ENCODE measurements around the gene EXOC3. TPM values are rescaled to one million over a fixed set of nuclear protein-coding genes. Genes with fewer than 3 reads are reported as not detected.
"Not testable (repeated sequence)": the region's sequence is repeated elsewhere in the genome, so short reads cannot be mapped to it uniquely, and the experiment has no call there.

Gene EXOC3
- total RNA-seq, 2 donors from 2014 or later = 71.3 to 86.3 TPM

- no peak overlapping the region for H3K27ac Mint-ChIP-seq
- ATAC-seq (no peak), DNase-seq (peak in 1 of 3 donors; percentile 5)
- peaks cover 3% of the 10 kb centered on the region for H3K36me3 Mint-ChIP-seq (ENCODE audit: low read depth)
- H3K4me1 Mint-ChIP-seq = peaks cover 16% of the 10 kb centered on the region
- no peak overlapping the region for H3K4me3 Mint-ChIP-seq
- H3K27me3 Mint-ChIP-seq = no peaks in the 10 kb centered on the region
- H3K9me3 ChIP-seq (ENCODE audit: control insufficient read depth, low read length, poor library complexity, severe bottlenecking) = no peaks in the 10 kb centered on the region
Observed at GRCh38 chr5:464843-465590, 22.0 kb downstream of the EXOC3 start.

- H3K9me3 ChIP-seq (ENCODE audit: control insufficient read depth, low read length, poor library complexity, severe bottlenecking) = no peaks in the 10 kb centered on the region
- Mint-ChIP-seq H3K36me3 (ENCODE audit: low read depth) (no peaks in the 10 kb centered on the region), H3K4me1 (peaks cover 13% of the 10 kb centered on the region), H3K27me3 (no peaks in the 10 kb centered on the region), H3K4me3 (no peak overlapping the region), H3K27ac (no peak overlapping the region)
- DNase-seq = peak in 1 of 3 donors; percentile 6
- ATAC-seq = no peak
Observed at GRCh38 chr5:465591-466403, 22.8 kb downstream of the EXOC3 start.

GRCh38 chr5:466661-467310 is 23.8 kb downstream of the EXOC3 start:
- Mint-ChIP-seq H3K4me3 (peak overlapping the region; percentile 25), H3K27me3 (no peaks in the 10 kb centered on the region), H3K4me1 (peaks cover 15% of the 10 kb centered on the region), H3K36me3 (ENCODE audit: low read depth) (no peaks in the 10 kb centered on the region), H3K27ac (no peak overlapping the region)
- no peaks in the 10 kb centered on the region for H3K9me3 ChIP-seq (ENCODE audit: control insufficient read depth, low read length, poor library complexity, severe bottlenecking)
- ATAC-seq (no peak), DNase-seq (peak in 1 of 3 donors; percentile 8)

DNA sequence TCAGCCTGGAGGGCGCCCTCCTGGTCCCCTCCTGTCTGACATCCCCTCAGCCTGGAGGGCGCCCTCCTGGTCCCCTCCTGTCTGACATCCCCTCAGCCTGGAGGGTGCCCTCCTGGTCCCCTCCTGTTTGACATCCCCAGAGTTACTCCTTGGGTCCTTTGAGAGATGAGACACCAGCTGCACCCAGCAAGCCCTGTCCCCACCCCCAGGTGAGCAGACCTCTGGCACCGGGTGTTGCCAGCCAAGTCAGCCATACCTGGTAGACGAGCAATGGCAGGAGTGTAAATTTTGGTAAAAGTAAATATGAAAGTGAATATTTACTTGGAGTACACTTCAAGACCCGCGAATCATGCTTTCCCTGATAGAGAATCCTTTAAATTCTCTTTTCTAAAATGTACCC is 25.4 kb downstream of the EXOC3 start:
- Mint-ChIP-seq H3K4me3 (no peak overlapping the region), H3K27ac (no peak overlapping the region), H3K27me3 (no peaks in the 10 kb centered on the region), H3K4me1 (peaks cover 17% of the 10 kb centered on the region), H3K36me3 (ENCODE audit: low read depth) (no peaks in the 10 kb centered on the region)
- no peaks in the 10 kb centered on the region for H3K9me3 ChIP-seq (ENCODE audit: control insufficient read depth, low read length, poor library complexity, severe bottlenecking)
- ATAC-seq (no peak), DNase-seq (no peak)

GRCh38 chr5:469752-470483 is 26.9 kb downstream of the EXOC3 start:
- no peak overlapping the region for H3K4me3 Mint-ChIP-seq
- no peak overlapping the region for H3K27ac Mint-ChIP-seq

DNA sequence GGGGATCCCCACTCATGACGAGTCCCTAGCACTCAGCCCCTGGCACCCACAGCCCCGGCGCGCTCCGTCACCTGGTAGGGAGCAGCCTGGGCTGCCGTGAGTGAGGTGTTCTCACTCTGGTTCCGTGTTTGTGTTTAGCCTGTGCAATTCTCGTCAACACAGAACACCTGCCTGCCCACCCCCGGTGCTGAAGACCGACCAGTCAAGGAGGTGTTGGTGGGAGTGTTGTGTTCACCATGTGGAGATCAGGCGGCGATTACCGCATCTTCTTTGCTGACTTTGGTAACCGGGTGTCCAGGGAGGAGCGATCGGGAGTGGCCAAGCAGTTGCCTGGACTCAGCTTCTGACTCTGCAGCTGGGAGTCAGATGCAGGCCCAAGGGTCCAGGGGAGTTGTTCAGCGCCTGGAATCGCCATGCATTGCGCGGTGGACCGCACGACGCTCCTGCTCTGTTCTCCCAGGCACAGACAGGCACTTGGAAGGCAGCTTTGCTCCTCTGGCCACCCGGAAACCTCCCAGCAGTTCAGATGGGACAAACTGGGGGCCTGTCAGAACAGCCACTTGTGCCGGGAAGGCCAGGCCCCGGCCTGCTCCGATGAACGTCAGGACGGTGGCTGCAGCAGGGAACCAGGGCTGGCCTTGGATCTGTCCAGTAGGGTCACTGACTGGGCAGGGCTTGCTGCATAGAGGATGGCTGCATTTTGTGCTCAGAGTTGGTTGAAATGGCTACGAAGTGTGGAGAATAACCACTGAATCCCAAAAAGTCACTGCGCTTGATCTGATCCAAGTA is 28.2 kb downstream of the EXOC3 start:
- ATAC-seq = no peak
- Mint-ChIP-seq H3K4me3 (peak overlapping the region; percentile 85), H3K4me1 (peaks cover 10% of the 10 kb centered on the region), H3K36me3 (ENCODE audit: low read depth) (no peaks in the 10 kb centered on the region), H3K27ac (peak overlapping the region; percentile 84), H3K27me3 (peaks cover 5% of the 10 kb centered on the region)
- no peaks in the 10 kb centered on the region for H3K9me3 ChIP-seq (ENCODE audit: control insufficient read depth, low read length, poor library complexity, severe bottlenecking)
- peak in 1 of 3 donors; percentile 8 for DNase-seq

More at GRCh38 chr5:469752-470483, 26.9 kb downstream of the EXOC3 start:
- Mint-ChIP-seq H3K27me3 (no peaks in the 10 kb centered on the region), H3K4me1 (peaks cover 12% of the 10 kb centered on the region), H3K36me3 (ENCODE audit: low read depth) (no peaks in the 10 kb centered on the region)
- H3K9me3 ChIP-seq (ENCODE audit: control insufficient read depth, low read length, poor library complexity, severe bottlenecking) = no peaks in the 10 kb centered on the region
- DNase-seq = peak in 1 of 3 donors; percentile 6
- ATAC-seq = no peak

DNA sequence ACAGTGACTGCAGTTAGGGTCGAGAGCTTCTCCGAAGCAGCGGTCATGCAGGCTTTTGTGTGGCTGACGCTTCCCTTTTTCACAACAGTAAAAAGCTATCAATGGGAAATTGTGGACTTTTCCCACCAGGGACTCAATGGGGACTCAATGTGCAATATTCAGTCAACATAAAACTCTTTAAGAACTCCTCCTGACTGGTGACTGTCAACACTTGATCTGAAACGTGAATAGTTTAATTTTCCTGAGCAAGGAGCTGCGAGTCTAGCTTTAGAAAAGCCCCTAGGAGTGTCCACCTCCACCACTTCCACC is 28.7 kb downstream of the EXOC3 start:
- ATAC-seq = no peak
- no peaks in the 10 kb centered on the region for H3K9me3 ChIP-seq (ENCODE audit: control insufficient read depth, low read length, poor library complexity, severe bottlenecking)
- peaks cover 5% of the 10 kb centered on the region for H3K27me3 Mint-ChIP-seq
- DNase-seq = no peak
- no peaks in the 10 kb centered on the region for H3K36me3 Mint-ChIP-seq (ENCODE audit: low read depth)
- H3K27ac Mint-ChIP-seq = peak overlapping the region; percentile 84
- H3K4me3 Mint-ChIP-seq = peak overlapping the region; percentile 85
- peaks cover 10% of the 10 kb centered on the region for H3K4me1 Mint-ChIP-seq

- DNase-seq (peak in 1 of 3 donors; percentile 13), ATAC-seq (no peak)
- Mint-ChIP-seq H3K4me1 (peaks cover 10% of the 10 kb centered on the region), H3K36me3 (ENCODE audit: low read depth) (no peaks in the 10 kb centered on the region), H3K27me3 (peaks cover 10% of the 10 kb centered on the region), H3K4me3 (peak overlapping the region; percentile 85), H3K27ac (peak overlapping the region; percentile 84)
- H3K9me3 ChIP-seq (ENCODE audit: control insufficient read depth, low read length, poor library complexity, severe bottlenecking) = no peaks in the 10 kb centered on the region
Observed at GRCh38 chr5:472076-472655, 29.2 kb downstream of the EXOC3 start.

DNA sequence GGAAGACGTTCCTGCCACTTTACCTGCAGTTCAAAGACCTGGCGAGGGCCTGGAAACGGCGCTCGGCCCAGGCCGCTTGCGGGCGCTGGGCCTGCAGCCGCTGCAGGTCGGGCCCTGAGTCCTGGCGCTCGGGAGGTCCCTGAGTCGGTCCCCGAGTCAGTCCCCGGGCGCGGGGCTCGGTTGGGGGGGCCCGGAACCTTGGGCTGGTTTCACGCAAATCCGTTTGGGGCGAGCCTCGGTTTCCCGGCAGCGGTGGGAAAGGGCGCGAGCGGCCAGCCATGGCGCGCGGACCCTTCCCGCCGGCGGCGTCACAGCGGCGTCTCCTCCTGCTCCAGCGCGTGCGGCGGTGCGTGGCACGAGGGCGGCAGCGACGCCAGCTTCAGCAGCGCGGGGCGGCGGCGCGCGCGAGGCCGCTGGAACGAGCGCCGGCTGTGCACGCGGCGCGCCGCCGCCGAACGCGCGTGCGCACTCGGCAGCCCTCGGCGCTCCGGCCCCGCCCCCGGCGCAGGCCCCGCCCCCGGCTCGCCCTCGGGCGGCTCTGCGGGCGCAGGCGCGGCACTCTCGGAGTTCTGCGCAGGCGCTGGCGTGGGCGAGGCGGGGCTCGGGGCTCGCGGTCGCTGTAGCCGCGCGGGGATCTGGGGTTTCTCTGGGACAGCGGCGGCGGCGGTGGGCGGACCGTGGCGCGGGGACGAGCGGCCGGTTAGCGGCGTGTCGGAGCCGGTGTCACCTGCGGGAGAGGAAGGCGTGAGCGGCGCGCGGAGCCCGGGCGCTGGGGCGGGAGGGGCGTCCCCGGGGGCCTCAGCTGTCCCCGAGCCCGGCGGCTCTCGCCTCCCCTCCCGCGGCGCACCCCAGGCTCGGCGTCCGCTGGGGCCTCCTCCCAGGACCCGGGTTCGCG is 29.9 kb downstream of the EXOC3 start:
- H3K36me3 Mint-ChIP-seq (ENCODE audit: low read depth) = no peaks in the 10 kb centered on the region
- ATAC-seq (peak; percentile 87), DNase-seq (peak; percentile 90 to 92 (median 90))
- H3K4me1 Mint-ChIP-seq = peaks cover 10% of the 10 kb centered on the region
- H3K27ac Mint-ChIP-seq = no peak overlapping the region
- H3K27me3 Mint-ChIP-seq = peaks cover 17% of the 10 kb centered on the region
- no peaks in the 10 kb centered on the region for H3K9me3 ChIP-seq (ENCODE audit: control insufficient read depth, low read length, poor library complexity, severe bottlenecking)
- H3K4me3 Mint-ChIP-seq = peak overlapping the region; percentile 85

DNA sequence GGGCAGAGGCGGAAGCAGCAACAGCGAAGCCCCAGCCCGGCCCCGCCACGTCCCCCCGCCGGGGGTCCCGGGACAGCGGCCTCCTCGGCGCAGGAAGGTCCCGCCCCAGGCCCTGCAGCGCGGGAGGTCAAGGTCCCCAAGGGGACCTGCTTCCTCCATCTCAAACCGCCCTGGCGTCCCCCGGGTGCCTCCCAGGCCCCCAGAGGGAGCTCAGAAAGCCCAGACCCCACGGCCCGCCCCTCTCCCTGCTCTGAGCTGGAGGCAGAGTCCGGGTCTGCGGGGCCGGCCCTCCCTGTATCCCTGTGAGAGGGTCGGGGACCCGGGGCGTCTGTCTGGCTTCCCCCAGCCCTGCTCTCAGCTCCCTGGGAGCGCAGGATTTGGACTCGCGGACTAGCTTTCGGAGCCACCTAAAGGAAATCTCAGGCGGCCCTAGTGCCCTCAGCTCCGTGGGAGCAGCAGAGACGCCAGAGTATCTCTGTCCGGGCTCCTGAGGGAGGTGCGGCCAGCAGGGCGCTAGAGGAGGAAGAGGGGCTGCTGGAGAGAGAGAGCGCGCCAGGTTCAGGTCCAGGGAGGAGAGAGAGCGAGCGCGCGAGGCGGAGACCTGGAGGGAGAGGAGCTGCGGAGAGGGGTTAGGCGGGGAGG is 30.7 kb downstream of the EXOC3 start:
- peak overlapping the region; percentile 72 for H3K27ac Mint-ChIP-seq
- no peaks in the 10 kb centered on the region for H3K9me3 ChIP-seq (ENCODE audit: control insufficient read depth, low read length, poor library complexity, severe bottlenecking)
- peaks cover 18% of the 10 kb centered on the region for H3K27me3 Mint-ChIP-seq
- H3K4me3 Mint-ChIP-seq = peak overlapping the region; percentile 97
- ATAC-seq = no peak
- no peak for DNase-seq
- H3K4me1 Mint-ChIP-seq = peaks cover 10% of the 10 kb centered on the region
- no peaks in the 10 kb centered on the region for H3K36me3 Mint-ChIP-seq (ENCODE audit: low read depth)

DNA sequence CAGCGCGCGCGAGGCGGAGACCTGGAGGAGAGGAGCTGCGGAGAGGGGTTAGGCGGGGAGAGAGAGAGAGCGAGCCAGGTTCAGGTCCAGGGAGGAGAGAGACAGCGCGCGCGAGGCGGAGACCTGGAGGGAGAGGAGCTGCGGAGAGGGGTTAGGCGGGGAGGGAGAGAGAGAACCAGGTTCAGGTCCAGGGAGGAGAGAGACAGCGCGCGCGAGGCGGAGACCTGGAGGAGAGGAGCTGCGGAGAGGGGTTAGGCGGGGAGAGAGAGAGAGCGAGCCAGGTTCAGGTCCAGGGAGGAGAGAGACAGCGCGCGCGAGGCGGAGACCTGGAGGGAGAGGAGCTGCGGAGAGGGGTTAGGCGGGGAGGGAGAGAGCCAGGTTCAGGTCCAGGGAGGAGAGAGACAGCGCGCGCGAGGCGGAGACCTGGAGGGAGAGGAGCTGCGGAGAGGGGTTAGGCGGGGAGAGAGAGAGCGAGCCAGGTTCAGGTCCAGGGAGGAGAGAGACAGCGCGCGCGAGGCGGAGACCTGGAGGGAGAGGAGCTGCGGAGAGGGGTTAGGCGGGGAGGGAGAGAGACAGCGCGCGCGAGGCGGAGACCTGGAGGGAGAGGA is 31.4 kb downstream of the EXOC3 start:
- peak overlapping the region; percentile 72 for H3K27ac Mint-ChIP-seq
- H3K4me3 Mint-ChIP-seq = peak overlapping the region; percentile 97
- H3K4me1 Mint-ChIP-seq = peaks cover 10% of the 10 kb centered on the region
- not testable (repeated sequence) for H3K36me3 Mint-ChIP-seq (ENCODE audit: low read depth); H3K9me3 ChIP-seq (ENCODE audit: control insufficient read depth, low read length, poor library complexity, severe bottlenecking); ATAC-seq; DNase-seq
- H3K27me3 Mint-ChIP-seq = peaks cover 18% of the 10 kb centered on the region

Data from T-helper 17 cell (primary cell).